Activated CD4-positive, alpha-beta T cell treated with anti-CD3 and anti-CD28 coated beads for 36 hours (primary cell): ENCODE measurements around the gene GALNT13. TPM values are rescaled to one million over a fixed set of nuclear protein-coding genes. Genes with fewer than 3 reads are reported as not detected.

Experiments
- ATAC-seq: fragments of 200-7000 bp; cut with Tn5 transposase; one replicate; pipeline ENCODE4 v1.10.0; 2021; ENCODE audit warnings: mild to moderate bottlenecking, moderate library complexity
- CTCF ChIA-PET: fragments of 350-600 bp; sonication (Branson Sonifier 250); formaldehyde crosslinking; loops from one replicate; lab custom pipeline; 2021; ENCODE audit warnings: antibody characterized with exemption; lab: Charles Lee
- POLR2A ChIA-PET: fragments of 350-600 bp; sonication (Branson Sonifier 250); formaldehyde crosslinking; loops from one replicate; lab custom pipeline; 2021; ENCODE audit warnings: antibody characterized with exemption, inconsistent platforms; lab: Charles Lee
- DNase-seq: peaks from one replicate; pipeline ENCODE4 v3.0.0-alpha.2; 2020
- H3K27ac Mint-ChIP-seq: one replicate; pipeline ENCODE4 v1.8.0; 2021; ENCODE audit warnings: mixed read lengths
- H3K27me3 Mint-ChIP-seq: one replicate; pipeline ENCODE4 v1.8.0; 2021; ENCODE audit warnings: mixed read lengths
- H3K36me3 Mint-ChIP-seq: one replicate; pipeline ENCODE4 v1.8.0; 2021; ENCODE audit warnings: low read depth, mixed read lengths
- H3K4me1 Mint-ChIP-seq: one replicate; pipeline ENCODE4 v1.8.0; 2021; ENCODE audit warnings: mixed read lengths
- H3K4me3 Mint-ChIP-seq: one replicate; pipeline ENCODE4 v1.8.0; 2021; ENCODE audit warnings: mild to moderate bottlenecking, moderate library complexity, mixed read lengths
- H3K9me3 Mint-ChIP-seq: one replicate; pipeline ENCODE4 v1.8.0; 2021; ENCODE audit warnings: low read depth, mixed read lengths
- intact Hi-C, 2 experiments: fragments of 100-400 bp; cut with DNase I in 1 of 2; cut with micrococcal nuclease in 1 of 2; formaldehyde crosslinking; loops; one replicate each; pipeline versions ENCODE4 v1.14.2 to v1.15.1; 2022 to 2024; cut with DNase I, micrococcal nuclease
- total RNA-seq, 2 experiments: library from RNA; stranded (reverse); gene quantifications; one replicate each; pipeline ENCODE4 v1.2.3, GENCODE V29; 2021

The GALNT13 gene
- total RNA-seq, 2 experiments from 2014 or later, result not detected

DNA sequence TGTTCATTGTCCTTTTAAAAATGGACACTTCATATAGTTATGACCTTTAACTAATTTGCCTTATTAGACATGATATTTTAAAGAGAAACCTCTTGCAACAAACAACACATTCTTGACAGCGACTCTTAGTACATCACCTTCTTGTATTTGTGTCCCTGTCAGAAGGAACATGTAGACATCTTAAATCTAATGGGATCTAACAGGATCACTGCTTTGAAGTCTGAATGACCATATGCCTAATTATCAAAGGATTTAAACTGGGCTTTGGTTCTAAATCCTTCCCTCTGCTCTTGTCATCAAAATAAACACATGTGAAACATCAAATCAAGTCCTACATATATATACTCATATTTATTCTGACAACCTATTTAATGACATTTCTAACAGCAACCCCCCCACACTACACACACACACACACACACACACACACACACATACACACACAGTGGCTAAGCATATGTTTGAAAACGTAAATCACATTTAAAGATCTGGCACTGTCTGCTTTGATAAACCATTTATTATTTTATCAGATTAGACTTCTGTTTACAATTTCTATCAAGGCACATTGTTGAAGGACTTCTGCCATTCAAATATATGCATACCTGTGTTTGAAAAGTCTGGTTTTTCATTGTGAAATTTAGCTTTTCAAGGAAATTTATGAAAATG, 4.2 kb downstream of the GALNT13 start:
- Mint-ChIP-seq H3K4me3 (no peak overlapping the region), H3K9me3 (no peaks in the 10 kb centered on the region), H3K27me3 (peaks cover 22% of the 10 kb centered on the region), H3K36me3 (no peaks in the 10 kb centered on the region), H3K4me1 (peaks cover 3% of the 10 kb centered on the region), H3K27ac (no peak overlapping the region)
- intact Hi-C loops, result no loop called here
- CTCF ChIA-PET, result no interaction called here
- POLR2A ChIA-PET, result no interaction called here
- no peak for DNase-seq
- no peak for ATAC-seq

DNA sequence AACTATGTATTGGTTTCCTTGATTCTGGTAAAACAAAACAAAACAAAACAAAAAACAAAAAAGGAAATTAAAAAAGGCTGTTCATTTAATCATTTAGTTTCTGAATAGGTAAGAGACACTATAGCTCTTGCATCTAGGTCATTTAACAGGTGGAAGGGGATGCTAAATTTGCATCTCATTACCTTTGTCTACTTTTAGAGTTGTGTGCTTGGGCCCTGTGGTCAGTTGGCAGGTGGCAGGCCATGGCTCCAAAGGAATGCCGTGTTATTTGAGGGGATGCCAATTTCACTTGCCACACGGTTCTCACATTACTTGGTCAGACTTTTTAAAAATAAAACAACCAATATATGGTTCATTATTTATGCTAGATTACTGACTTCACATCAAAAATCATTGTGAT, 9.2 kb downstream of the GALNT13 start:
- intact Hi-C loops, result no loop called here
- ChIA-PET POLR2A (no interaction called here), CTCF (no interaction called here)
- no peaks in the 10 kb centered on the region for H3K36me3 Mint-ChIP-seq
- no peaks in the 10 kb centered on the region for H3K27me3 Mint-ChIP-seq
- ATAC-seq, result no peak
- DNase-seq, result no peak
- peaks cover 2% of the 10 kb centered on the region for H3K9me3 Mint-ChIP-seq
- H3K4me1 Mint-ChIP-seq, result no peaks in the 10 kb centered on the region
- no peak overlapping the region for H3K27ac Mint-ChIP-seq
- no peak overlapping the region for H3K4me3 Mint-ChIP-seq

DNA sequence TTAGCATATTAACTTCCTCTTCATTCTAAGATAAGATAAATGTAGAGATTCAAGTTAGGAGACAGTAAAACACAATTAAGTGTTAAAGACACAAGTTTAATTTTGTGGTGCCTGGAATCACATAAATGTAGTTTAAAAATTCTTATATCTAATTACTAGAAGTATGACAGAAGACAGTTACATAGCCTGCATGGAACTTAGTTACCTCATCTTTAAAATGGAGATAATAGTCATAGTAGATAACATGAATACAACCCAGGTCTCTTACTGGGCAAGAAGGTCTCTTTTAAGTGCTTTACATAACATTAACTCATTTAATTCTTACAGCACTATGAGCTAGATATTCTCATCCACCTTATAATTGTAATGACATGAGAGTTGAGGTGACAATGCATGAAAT, 15.1 kb downstream of the GALNT13 start:
- peaks cover 2% of the 10 kb centered on the region for H3K9me3 Mint-ChIP-seq
- intact Hi-C loops, result no loop called here
- no peak overlapping the region for H3K27ac Mint-ChIP-seq
- DNase-seq, result no peak
- no peaks in the 10 kb centered on the region for H3K27me3 Mint-ChIP-seq
- H3K36me3 Mint-ChIP-seq, result no peaks in the 10 kb centered on the region
- ChIA-PET POLR2A (no interaction called here), CTCF (interaction anchor here (1.4 kb wide), 1 partner anchor 9 kb away, joined by 3 read pairs; no protein-coding TSS in a partner anchor)
- H3K4me3 Mint-ChIP-seq, result no peak overlapping the region
- ATAC-seq, result no peak
- H3K4me1 Mint-ChIP-seq, result no peaks in the 10 kb centered on the region

DNA sequence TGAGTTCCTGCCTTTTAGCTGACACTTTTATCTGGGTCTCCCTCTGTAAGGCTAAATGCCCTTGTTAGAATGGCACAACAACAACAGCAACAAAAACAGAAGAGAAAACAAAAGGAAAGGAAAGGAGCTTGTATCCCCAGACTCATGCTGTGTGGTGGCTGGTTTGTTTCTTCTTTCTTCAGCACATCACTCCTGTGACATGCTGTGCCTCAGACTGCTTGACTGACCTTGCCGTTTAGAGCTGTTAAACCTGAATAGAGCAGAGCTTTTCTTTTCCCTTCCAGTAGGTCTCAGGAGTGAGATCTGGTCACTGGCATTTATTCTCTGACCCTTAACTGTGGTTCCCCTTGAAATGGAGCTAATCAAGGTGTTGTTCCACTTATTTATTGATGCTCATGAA, 18.9 kb downstream of the GALNT13 start:
- ChIA-PET CTCF (no interaction called here), POLR2A (no interaction called here)
- H3K9me3 Mint-ChIP-seq, result peaks cover 6% of the 10 kb centered on the region
- intact Hi-C loops, result no loop called here
- DNase-seq (no peak), ATAC-seq (no peak)
- H3K4me1 Mint-ChIP-seq, result no peaks in the 10 kb centered on the region
- no peaks in the 10 kb centered on the region for H3K27me3 Mint-ChIP-seq
- no peak overlapping the region for H3K4me3 Mint-ChIP-seq
- no peak overlapping the region for H3K27ac Mint-ChIP-seq
- no peaks in the 10 kb centered on the region for H3K36me3 Mint-ChIP-seq

DNA sequence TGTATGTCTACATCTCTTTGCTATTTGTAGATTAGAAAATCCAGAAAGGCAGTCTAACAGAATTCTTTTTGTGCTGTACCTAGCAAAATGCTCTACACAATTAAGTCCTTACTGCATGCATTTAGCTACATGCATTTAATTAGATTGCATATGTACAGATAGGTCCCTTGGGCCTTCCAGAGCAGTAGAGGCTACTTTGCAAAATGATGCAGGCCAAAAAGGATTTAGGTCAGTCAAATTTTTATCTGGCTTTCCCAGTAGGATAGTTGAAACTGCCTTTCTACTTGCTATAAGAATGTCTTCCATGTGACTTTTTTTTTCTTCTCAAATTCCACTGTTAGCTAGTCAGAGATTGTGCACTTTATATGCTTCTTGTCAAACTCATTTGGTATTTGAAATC, 19.3 kb downstream of the GALNT13 start:
- Mint-ChIP-seq H3K4me3 (no peak overlapping the region), H3K27ac (no peak overlapping the region), H3K27me3 (no peaks in the 10 kb centered on the region), H3K9me3 (peaks cover 5% of the 10 kb centered on the region), H3K36me3 (no peaks in the 10 kb centered on the region), H3K4me1 (no peaks in the 10 kb centered on the region)
- intact Hi-C loops, result no loop called here
- DNase-seq (no peak), ATAC-seq (no peak)
- ChIA-PET POLR2A (no interaction called here), CTCF (no interaction called here)

DNA sequence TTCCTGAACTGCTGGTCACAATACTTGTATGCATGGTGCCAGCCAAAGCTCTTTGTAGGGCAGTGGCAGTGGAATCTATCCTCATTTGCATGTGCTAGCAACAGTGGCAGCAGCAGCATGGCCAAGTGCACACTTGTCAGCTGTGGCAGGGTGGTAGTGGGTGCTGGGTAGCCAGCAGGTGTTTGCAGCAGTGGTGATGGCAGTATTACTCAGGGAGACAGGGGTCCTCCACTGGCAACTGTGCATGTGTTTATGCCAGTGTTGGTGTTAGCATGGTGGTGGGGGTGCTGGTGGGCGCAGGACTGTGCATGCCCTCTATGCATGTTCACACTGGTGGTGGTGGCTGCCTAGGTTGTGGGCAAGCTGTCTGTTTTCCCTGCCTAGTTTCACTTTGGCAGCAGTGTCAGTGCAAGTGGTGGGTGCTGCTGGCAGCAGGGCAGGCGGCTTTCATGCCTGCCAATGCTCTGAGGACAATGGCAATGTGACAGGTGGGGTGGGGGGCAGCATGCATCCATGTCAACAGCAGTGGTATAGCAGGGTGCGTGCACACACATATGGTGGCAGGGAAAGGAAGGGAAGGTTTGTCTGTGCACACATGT, 41.2 kb downstream of the GALNT13 start:
- H3K36me3 Mint-ChIP-seq, result no peaks in the 10 kb centered on the region
- H3K9me3 Mint-ChIP-seq, result peaks cover 14% of the 10 kb centered on the region
- H3K27ac Mint-ChIP-seq, result no peak overlapping the region
- H3K4me1 Mint-ChIP-seq, result no peaks in the 10 kb centered on the region
- no peaks in the 10 kb centered on the region for H3K27me3 Mint-ChIP-seq
- CTCF ChIA-PET, result no interaction called here
- ATAC-seq (no peak), DNase-seq (no peak)
- no peak overlapping the region for H3K4me3 Mint-ChIP-seq
- POLR2A ChIA-PET, result no interaction called here
- intact Hi-C loops, result no loop called here

DNA sequence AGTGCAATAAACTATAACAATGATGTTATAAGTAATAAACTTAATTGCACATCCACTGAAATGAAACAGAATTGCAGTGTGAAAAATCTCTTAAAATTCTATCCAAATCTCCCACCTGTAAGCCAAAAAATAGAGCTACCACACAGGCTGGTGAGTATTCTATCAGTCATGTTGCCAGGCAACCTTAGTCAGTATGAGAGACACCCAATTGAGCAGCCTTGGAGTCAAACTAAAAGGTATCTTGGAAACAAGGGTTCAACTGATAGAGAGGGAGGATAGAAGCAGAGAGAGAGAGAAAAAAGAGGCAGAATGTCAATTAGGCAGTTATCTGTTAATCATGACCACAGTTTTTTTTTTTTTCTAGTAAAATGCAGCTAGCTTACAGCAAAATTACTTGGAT, 45.8 kb downstream of the GALNT13 start:
- DNase-seq (no peak), ATAC-seq (no peak)
- CTCF ChIA-PET, result no interaction called here
- no peak overlapping the region for H3K4me3 Mint-ChIP-seq
- intact Hi-C loops, result no loop called here
- H3K27ac Mint-ChIP-seq, result no peak overlapping the region
- no peaks in the 10 kb centered on the region for H3K27me3 Mint-ChIP-seq
- POLR2A ChIA-PET, result no interaction called here
- H3K9me3 Mint-ChIP-seq, result peaks cover 4% of the 10 kb centered on the region
- H3K36me3 Mint-ChIP-seq, result no peaks in the 10 kb centered on the region
- no peaks in the 10 kb centered on the region for H3K4me1 Mint-ChIP-seq

DNA sequence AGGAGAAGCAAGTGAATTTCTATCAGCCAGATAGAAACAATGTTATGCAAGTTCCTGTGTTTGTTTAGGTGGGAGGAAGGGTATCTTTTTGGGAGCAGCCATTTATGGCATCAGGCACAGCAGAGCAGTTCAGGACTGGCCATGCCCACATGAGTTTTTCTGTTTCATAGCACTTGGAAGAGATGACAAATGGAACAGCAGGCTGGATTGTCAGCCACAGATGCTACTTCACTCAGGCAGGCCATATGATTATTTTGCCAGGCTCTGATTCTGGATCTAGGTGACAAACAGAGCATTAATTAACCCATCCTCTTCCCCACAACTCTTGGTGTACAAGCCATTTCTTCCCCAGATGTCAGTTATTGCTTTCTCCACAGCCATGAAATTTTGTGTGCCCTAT, 63.8 kb downstream of the GALNT13 start:
- DNase-seq, result no peak
- H3K4me1 Mint-ChIP-seq, result no peaks in the 10 kb centered on the region
- POLR2A ChIA-PET, result no interaction called here
- intact Hi-C loops, result no loop called here
- H3K36me3 Mint-ChIP-seq, result no peaks in the 10 kb centered on the region
- no peaks in the 10 kb centered on the region for H3K27me3 Mint-ChIP-seq
- ATAC-seq, result no peak
- no peak overlapping the region for H3K27ac Mint-ChIP-seq
- no peak overlapping the region for H3K4me3 Mint-ChIP-seq
- CTCF ChIA-PET, result no interaction called here
- peaks cover 18% of the 10 kb centered on the region for H3K9me3 Mint-ChIP-seq

DNA sequence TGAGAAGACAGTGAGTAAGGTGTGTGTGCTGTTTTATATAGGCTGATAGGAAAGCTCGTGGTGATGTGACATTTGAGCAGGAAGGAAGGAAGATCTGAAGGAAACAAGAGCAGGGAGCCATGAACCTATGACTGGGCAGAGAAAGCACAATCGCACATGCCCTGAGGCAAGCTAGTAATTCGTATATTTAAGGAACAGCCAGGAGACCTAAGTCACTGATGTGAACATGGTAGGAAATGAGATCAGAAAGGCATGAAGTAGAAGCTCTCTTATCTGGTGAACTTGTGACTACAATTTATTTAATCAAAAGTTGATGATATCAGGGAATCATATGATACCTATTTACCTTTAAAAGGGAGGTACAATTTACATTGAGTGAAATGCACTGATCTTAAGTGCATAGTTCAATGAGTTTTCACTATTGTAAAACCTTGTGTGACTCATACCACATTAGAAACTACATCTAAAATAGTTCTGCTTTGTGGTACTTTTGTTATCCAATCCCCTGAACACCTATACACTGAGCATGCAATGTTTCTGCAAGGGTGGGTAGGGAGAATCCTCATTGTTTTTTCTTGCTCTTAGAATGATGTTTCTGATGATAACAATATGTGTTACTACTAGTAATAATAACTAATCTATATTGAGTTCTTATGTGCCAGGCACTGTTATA, 67.5 kb downstream of the GALNT13 start:
- DNase-seq (no peak), ATAC-seq (no peak)
- POLR2A ChIA-PET, result no interaction called here
- Mint-ChIP-seq H3K36me3 (no peaks in the 10 kb centered on the region), H3K4me1 (no peaks in the 10 kb centered on the region), H3K27me3 (no peaks in the 10 kb centered on the region), H3K4me3 (no peak overlapping the region), H3K27ac (no peak overlapping the region), H3K9me3 (peaks cover 6% of the 10 kb centered on the region)
- CTCF ChIA-PET, result no interaction called here
- intact Hi-C loops, result no loop called here

DNA sequence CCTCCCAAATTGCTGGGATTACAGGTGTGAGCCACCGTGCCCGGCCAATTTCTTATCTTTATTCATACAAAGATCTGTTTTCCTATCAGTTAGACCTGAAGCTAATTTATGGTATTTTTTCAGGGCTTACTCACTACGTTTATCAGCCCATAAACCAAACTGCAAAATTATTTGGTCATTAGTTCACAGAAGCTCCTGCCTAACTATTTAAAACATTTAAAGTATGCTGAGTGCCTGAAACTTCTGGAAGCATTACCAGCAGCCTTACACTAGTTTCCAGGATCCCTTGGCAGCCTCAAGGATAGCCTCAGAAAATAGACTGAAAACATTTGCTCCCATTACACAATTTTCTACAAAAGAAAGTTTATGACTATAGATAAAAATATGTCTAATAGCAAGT, 68.8 kb downstream of the GALNT13 start:
- DNase-seq (no peak), ATAC-seq (no peak)
- CTCF ChIA-PET, result no interaction called here
- Mint-ChIP-seq H3K4me3 (no peak overlapping the region), H3K9me3 (peaks cover 5% of the 10 kb centered on the region), H3K4me1 (no peaks in the 10 kb centered on the region), H3K36me3 (no peaks in the 10 kb centered on the region), H3K27me3 (no peaks in the 10 kb centered on the region), H3K27ac (no peak overlapping the region)
- intact Hi-C loops, result no loop called here
- POLR2A ChIA-PET, result no interaction called here

DNA sequence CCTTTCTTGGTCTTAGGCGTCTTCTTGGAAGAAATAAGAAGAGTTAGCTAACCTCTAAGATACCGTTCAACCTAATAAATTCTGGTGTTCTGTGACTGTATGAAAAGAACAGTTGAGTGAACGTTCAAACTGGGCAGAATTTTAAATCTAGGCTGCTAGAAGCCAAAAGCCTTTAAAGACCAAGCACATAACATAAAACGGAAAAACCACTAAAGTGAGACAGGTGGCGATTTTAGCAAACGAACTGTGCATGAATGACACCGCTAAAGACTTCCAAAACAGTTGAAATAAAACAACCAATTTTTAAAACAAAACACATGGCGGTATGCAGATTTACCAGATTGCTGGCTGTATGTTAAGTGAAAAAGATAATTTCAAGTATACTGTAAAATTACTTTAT, 73.1 kb downstream of the GALNT13 start:
- intact Hi-C loops, result no loop called here
- ATAC-seq, result no peak
- Mint-ChIP-seq H3K36me3 (no peaks in the 10 kb centered on the region), H3K4me1 (no peaks in the 10 kb centered on the region), H3K27me3 (no peaks in the 10 kb centered on the region), H3K4me3 (no peak overlapping the region), H3K9me3 (peaks cover 2% of the 10 kb centered on the region), H3K27ac (no peak overlapping the region)
- POLR2A ChIA-PET, result no interaction called here
- CTCF ChIA-PET, result no interaction called here
- no peak for DNase-seq

DNA sequence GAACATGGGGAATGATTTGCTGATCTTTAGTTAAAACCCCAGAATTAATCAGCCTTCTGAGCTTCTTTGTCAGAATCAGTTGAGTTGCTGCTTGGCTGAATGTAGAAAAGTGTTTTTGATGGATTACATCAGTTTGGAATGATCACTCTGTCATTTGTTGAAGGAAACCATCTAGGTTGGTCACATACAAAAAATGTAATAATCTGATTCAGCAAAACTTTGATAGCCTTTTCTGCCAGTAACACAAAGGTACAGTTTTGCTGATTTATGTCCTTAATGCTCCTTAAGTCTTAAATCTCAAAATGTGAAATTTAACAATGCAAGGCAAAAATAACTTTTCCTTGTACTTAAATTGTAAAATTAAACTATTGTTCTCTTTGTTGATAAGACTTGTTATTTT, 74.3 kb downstream of the GALNT13 start:
- Mint-ChIP-seq H3K27ac (no peak overlapping the region), H3K36me3 (no peaks in the 10 kb centered on the region), H3K4me3 (no peak overlapping the region), H3K4me1 (no peaks in the 10 kb centered on the region), H3K27me3 (no peaks in the 10 kb centered on the region), H3K9me3 (peaks cover 2% of the 10 kb centered on the region)
- ATAC-seq (no peak), DNase-seq (no peak)
- ChIA-PET CTCF (no interaction called here), POLR2A (no interaction called here)
- intact Hi-C loops, result no loop called here
